ENCODE measurements around the gene PRR33. TPM values are rescaled to one million over a fixed set of nuclear protein-coding genes. Genes with fewer than 3 reads are reported as not detected.

Gene PRR33
- total and polyA plus RNA-seq, 2 donors (not counting 3 experiments of a cell fraction or from before 2014, with no cell fraction given), result not detected

DNA sequence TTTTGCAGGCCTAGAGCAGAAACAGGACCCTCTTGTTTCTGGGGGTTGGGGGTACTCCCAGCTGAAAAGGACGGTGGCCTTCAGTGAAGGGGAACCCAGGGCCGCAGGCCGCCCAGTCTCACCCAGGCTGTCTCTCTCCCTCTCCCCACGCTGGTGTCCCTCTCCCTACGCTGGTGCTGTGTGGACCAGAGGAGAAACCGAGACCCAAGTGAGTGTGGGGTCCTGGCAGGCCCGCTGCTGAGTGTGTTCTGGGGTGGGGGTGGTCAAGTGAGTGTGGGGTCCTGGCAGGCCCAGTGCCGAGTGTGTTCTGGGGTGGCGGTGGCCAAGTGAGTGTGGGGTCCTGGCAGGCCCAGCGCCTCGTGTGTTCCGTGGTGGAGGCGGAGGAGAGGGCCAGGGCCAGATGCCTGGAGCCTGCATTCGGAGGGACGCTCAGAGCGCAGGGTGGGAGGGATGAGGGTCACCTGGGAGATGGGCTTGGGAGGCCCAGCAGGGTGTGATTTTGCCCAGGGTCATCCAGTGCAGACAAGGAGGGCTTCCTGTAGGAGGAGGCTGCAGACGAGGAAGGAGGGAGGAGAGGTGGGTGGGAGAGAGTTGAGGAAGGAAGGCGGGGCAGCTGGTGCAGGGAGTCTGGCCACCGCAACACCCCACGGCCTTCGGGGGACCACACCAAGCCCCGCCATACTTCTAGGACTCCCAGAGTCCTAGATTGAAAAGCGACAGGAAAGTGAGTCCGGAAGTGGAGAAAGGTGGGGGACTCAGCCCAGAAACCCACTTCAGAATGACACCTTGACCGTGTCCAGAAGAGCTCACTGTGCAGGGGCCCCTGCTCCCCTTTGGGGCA is 38.1 kb upstream of the PRR33 start:
- TF ChIP-seq, protein P1, sequence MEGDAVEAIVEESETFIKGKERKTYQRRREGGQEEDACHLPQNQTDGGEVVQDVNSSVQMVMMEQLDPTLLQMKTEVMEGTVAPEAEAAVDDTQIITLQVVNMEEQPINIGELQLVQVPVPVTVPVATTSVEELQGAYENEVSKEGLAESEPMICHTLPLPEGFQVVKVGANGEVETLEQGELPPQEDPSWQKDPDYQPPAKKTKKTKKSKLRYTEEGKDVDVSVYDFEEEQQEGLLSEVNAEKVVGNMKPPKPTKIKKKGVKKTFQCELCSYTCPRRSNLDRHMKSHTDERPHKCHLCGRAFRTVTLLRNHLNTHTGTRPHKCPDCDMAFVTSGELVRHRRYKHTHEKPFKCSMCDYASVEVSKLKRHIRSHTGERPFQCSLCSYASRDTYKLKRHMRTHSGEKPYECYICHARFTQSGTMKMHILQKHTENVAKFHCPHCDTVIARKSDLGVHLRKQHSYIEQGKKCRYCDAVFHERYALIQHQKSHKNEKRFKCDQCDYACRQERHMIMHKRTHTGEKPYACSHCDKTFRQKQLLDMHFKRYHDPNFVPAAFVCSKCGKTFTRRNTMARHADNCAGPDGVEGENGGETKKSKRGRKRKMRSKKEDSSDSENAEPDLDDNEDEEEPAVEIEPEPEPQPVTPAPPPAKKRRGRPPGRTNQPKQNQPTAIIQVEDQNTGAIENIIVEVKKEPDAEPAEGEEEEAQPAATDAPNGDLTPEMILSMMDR (IDR thresholded peaks at IDR 0.05; ENCODE audit: extremely low read depth in 1 of 2, insufficient read depth in 1 of 2, low read depth in 1 of 2, low read length in 2 of 2), result no peak
- TF ChIP-seq POLR2A (IDR thresholded peaks at IDR 0.05; ENCODE audit: low read depth, low read length) (no peak), MAX (IDR thresholded peaks at IDR 0.05; ENCODE audit: insufficient read depth, insufficient read length) (no peak), EZH2 (IDR thresholded peaks at IDR 0.05; ENCODE audit: borderline replicate concordance, low read depth, low read length, severe bottlenecking) (no peak), POLR2AphosphoS5 (IDR thresholded peaks at IDR 0.05; ENCODE audit: insufficient read depth, low read depth, low read length) (no peak), JUN (IDR thresholded peaks at IDR 0.05; ENCODE audit: borderline replicate concordance, insufficient read depth, insufficient read length, low read depth) (no peak), FOS (IDR thresholded peaks at IDR 0.05; ENCODE audit: borderline replicate concordance, insufficient read depth, low read length) (no peak), GATA2 (IDR thresholded peaks at IDR 0.05; ENCODE audit: insufficient read depth, insufficient read length, low read depth, low read length) (no peak), MYC (IDR thresholded peaks at IDR 0.05; ENCODE audit: low read depth, low read length) (no peak)
- Histone ChIP-seq H3K9me1 (replicated peaks; ENCODE audit: control insufficient read depth, extremely low read depth, insufficient read depth, low read length) (no peaks in the 10 kb centered on the region), H3K4me2 (ENCODE audit: insufficient read depth, low read length) (no peak overlapping the region), H3K27me3 (ENCODE audit: control insufficient read depth in 2 of 2, insufficient read depth in 2 of 2, low read length in 2 of 2) (no peaks in the 10 kb centered on the region), H4K20me1 (replicated peaks; ENCODE audit: control insufficient read depth, extremely low read depth, insufficient read depth, low read length) (no peaks in the 10 kb centered on the region), H2AFZ (ENCODE audit: low read depth, low read length) (no peak overlapping the region), H3K36me3 (ENCODE audit: control insufficient read depth in 2 of 2, extremely low read depth in 1 of 2, insufficient read depth in 2 of 2, low read length in 2 of 2) (no peaks in the 10 kb centered on the region), H3K9ac (replicated peaks; ENCODE audit: extremely low read depth, insufficient read depth, low read length) (no peak overlapping the region), H3K4me3 (replicated peaks in 1 of 3; ENCODE audit: insufficient read depth in 1 of 3, low read depth in 1 of 3, low read length in 3 of 3) (no peak overlapping the region), H3K4me1 (ENCODE audit: control insufficient read depth, extremely low read depth, insufficient read depth, low read length) (no peaks in the 10 kb centered on the region), H3K79me2 (ENCODE audit: control insufficient read depth, insufficient read depth, low read length) (no peaks in the 10 kb centered on the region), H3K27ac (ENCODE audit: insufficient read depth, low read depth, low read length) (no peak overlapping the region), H3K9me3 (replicated peaks; ENCODE audit: control insufficient read depth, insufficient read depth, low read length) (no peaks in the 10 kb centered on the region)
- BruUV-seq (replicated peaks), result no TSS peak
- ChIA-PET CTCF (no interaction called here), POLR2A (no interaction called here)
- dilution Hi-C loops (cut with MboI; ENCODE audit: extremely low pct_ligation_motif_present, low sequenced_read_pairs) (no loop called here), intact Hi-C loops (cut with micrococcal nuclease) (no loop called here)
- DNase-seq (ENCODE audit: low read depth, low spot score) (no peak), FAIRE-seq (no peak)
